Smooth muscle cell (in vitro differentiated cells): ENCODE results near the gene BCAS3. TPM values are rescaled to one million over a fixed set of nuclear protein-coding genes. Genes with fewer than 3 reads are reported as not detected.

Experiments used
- DNase-seq: peaks from one replicate; lab custom pipeline; 2025; ENCODE audit not compliant: unreplicated experiment; lab: John Stamatoyannopoulos, UW
- H2AFZ ChIP-seq: fragments of 200-600 bp; sonication (generic); 2 replicates; pipeline ENCODE4 v1.6.0; 2016; ENCODE audit warnings: antibody characterized with exemption, low read depth, mild to moderate bottlenecking
- H3F3A ChIP-seq: fragments of 200-600 bp; sonication (generic); 2 replicates; pipeline ENCODE4 v1.6.0; 2017; ENCODE audit warnings: antibody characterized with exemption, low read depth
- H3K27ac ChIP-seq: fragments of 200-600 bp; sonication (generic); 2 replicates; pipeline ENCODE4 v1.5.1; 2016; ENCODE audit warnings: low read depth, mild to moderate bottlenecking
- H3K27me3 ChIP-seq: fragments of 200-600 bp; sonication (generic); 2 replicates; pipeline ENCODE4 v1.6.1; 2016; ENCODE audit warnings: low read depth, mild to moderate bottlenecking
- H3K36me3 ChIP-seq: fragments of 200-600 bp; sonication (generic); 2 replicates; pipeline ENCODE4 v1.5.1; 2016; ENCODE audit warnings: low read depth
- H3K4me1 ChIP-seq: fragments of 200-600 bp; sonication (generic); 2 replicates; pipeline ENCODE4 v1.5.1; 2016; ENCODE audit warnings: low read depth
- H3K4me2 ChIP-seq: fragments of 200-600 bp; sonication (generic); 2 replicates; pipeline ENCODE4 v1.6.0; 2016; ENCODE audit warnings: mild to moderate bottlenecking
- H3K4me3 ChIP-seq: fragments of 200-600 bp; sonication (generic); 2 replicates; pipeline ENCODE4 v1.5.1; 2016; ENCODE audit warnings: mild to moderate bottlenecking
- H3K79me2 ChIP-seq: fragments of 200-600 bp; sonication (generic); 2 replicates; pipeline ENCODE4 v1.6.0; 2016; ENCODE audit warnings: low read depth, mild to moderate bottlenecking
- H3K9ac ChIP-seq: fragments of 200-600 bp; sonication (generic); 2 replicates; pipeline ENCODE4 v1.6.0; 2016; ENCODE audit warnings: low read depth
- H3K9me3 ChIP-seq: fragments of 200-600 bp; sonication (generic); replicated peaks from 2 replicates; pipeline ENCODE4 v1.5.1; 2016; ENCODE audit warnings: low read depth
- H4K20me1 ChIP-seq: fragments of 200-600 bp; sonication (generic); 2 replicates; pipeline ENCODE4 v1.6.0; 2016; ENCODE audit warnings: low read depth
- WGBS: methylation state at CpG from one replicate; pipeline ENCODE4 v1.1.7; 2016; ENCODE audit warnings: low lambda C conversion rate; 5-methylcytosine and 5-hydroxymethylcytosine counted together
- polyA plus RNA-seq: library from polyadenylated mRNA; unstranded; fragments of >200 nt; fragmentation: Nextera tagmentation; extraction: Ambion mirVana; gene quantifications from 2 replicates; pipeline ENCODE4 v1.2.1, GENCODE V29; 2016
- total RNA-seq: library from RNA; depleted of rRNA; stranded (reverse); fragments of >200 nt; gene quantifications from 2 replicates; pipeline ENCODE4 v1.2.3, GENCODE V29; 2014
- TF ChIP-seq, protein P1 (sequence below): fragments of 200-600 bp; sonication (generic); IDR thresholded peaks from 2 replicates; pipeline ENCODE4 v1.5.1; 2017; ENCODE audit warnings: borderline replicate concordance, mild to moderate bottlenecking, antibody characterized with exemption; ENCODE audit not compliant: insufficient read depth, poor library complexity, severe bottlenecking

Gene BCAS3
- total and polyA plus RNA-seq, 2 experiments from 2014 or later = 17.2 to 54.5 TPM

DNA sequence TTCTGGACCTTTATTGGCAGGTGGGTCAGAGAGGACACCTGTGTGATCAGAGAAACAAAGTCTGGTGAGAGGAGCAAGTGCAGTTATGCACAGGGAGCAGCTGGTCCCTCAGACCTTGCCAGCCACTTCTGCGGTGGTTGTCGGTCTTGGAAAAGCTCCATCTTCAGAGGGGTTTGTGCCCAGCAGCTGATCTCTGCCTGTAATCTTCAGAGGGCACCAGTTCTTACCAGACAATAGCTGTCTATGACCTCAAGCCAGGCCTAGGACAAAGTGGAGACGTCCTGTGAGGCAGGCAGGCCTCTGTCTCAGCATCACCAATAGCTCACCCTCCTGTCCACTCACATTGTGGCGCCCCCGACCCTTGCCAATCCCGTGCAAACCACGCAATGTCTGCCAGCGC is 655.5 kb downstream of the BCAS3 start:
- H2AFZ ChIP-seq = no peak overlapping the region
- H3K4me1 ChIP-seq = no peaks in the 10 kb centered on the region
- H3K36me3 ChIP-seq = no peaks in the 10 kb centered on the region
- H3K27ac ChIP-seq = no peak overlapping the region
- no peak overlapping the region for H3K9ac ChIP-seq
- no peaks in the 10 kb centered on the region for H3K27me3 ChIP-seq
- no peak overlapping the region for H3K4me3 ChIP-seq
- H3K9me3 ChIP-seq = no peaks in the 10 kb centered on the region
- no peaks in the 10 kb centered on the region for H3F3A ChIP-seq
- H3K79me2 ChIP-seq = no peaks in the 10 kb centered on the region
- H4K20me1 ChIP-seq = no peaks in the 10 kb centered on the region
- WGBS = 95% methylated on average over 8 of the region's 8 CpGs
- no peak overlapping the region for H3K4me2 ChIP-seq
- DNase-seq = no peak
- TF ChIP-seq, protein P1, sequence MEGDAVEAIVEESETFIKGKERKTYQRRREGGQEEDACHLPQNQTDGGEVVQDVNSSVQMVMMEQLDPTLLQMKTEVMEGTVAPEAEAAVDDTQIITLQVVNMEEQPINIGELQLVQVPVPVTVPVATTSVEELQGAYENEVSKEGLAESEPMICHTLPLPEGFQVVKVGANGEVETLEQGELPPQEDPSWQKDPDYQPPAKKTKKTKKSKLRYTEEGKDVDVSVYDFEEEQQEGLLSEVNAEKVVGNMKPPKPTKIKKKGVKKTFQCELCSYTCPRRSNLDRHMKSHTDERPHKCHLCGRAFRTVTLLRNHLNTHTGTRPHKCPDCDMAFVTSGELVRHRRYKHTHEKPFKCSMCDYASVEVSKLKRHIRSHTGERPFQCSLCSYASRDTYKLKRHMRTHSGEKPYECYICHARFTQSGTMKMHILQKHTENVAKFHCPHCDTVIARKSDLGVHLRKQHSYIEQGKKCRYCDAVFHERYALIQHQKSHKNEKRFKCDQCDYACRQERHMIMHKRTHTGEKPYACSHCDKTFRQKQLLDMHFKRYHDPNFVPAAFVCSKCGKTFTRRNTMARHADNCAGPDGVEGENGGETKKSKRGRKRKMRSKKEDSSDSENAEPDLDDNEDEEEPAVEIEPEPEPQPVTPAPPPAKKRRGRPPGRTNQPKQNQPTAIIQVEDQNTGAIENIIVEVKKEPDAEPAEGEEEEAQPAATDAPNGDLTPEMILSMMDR = no peak

DNA sequence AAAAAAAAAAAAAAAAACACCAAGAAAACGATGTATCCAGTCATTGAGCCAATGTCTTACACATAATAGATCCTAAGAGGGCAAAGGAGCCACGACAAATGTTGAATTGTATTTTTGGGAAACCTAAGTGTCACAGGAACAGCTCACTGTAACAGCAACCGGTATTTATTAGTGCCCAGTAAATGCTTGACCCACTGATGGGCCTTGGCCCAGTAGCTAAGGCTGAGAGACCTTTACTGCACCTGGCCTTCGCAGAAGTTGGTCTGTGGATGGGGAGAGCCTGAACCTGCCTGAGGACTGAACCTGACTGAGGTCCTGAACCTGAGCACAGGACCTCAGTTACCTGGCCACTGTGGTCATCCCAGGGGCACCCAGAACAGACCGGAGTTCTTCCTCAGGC is 657.0 kb downstream of the BCAS3 start:
- Histone ChIP-seq H3K9me3 (no peaks in the 10 kb centered on the region), H3K9ac (no peak overlapping the region), H3K4me3 (no peak overlapping the region), H3K27me3 (no peaks in the 10 kb centered on the region), H3K4me1 (no peaks in the 10 kb centered on the region), H3K79me2 (no peaks in the 10 kb centered on the region), H4K20me1 (no peaks in the 10 kb centered on the region), H3K36me3 (no peaks in the 10 kb centered on the region), H3K4me2 (no peak overlapping the region), H3F3A (peaks cover 5% of the 10 kb centered on the region), H3K27ac (peak overlapping the region; percentile 68), H2AFZ (no peak overlapping the region)
- no peak for DNase-seq
- TF ChIP-seq, protein P1 = no peak
- 93% methylated on average over 5 of the region's 5 CpGs for WGBS

- no peaks in the 10 kb centered on the region for H3K36me3 ChIP-seq
- peak overlapping the region; percentile 68 for H3K27ac ChIP-seq
- no peaks in the 10 kb centered on the region for H3K9me3 ChIP-seq
- H3K4me3 ChIP-seq = no peak overlapping the region
- no peak for DNase-seq
- no peak overlapping the region for H2AFZ ChIP-seq
- H3F3A ChIP-seq = peaks cover 5% of the 10 kb centered on the region
- no peak overlapping the region for H3K4me2 ChIP-seq
- TF ChIP-seq, protein P1 = no peak
- no peaks in the 10 kb centered on the region for H3K27me3 ChIP-seq
- no peaks in the 10 kb centered on the region for H4K20me1 ChIP-seq
- H3K4me1 ChIP-seq = no peaks in the 10 kb centered on the region
- no peaks in the 10 kb centered on the region for H3K79me2 ChIP-seq
- no peak overlapping the region for H3K9ac ChIP-seq
- WGBS = 41% methylated on average over 8 of the region's 8 CpGs
These were observed 657.6 kb downstream of the BCAS3 start for GRCh38 chr17:61335105-61335844.
